SK-N-SH treated with all-trans-retinoic acid at 6 μM for 48 hours (cell line): ENCODE data around the gene MAP1B.
"Not testable (repeated sequence)": the region's sequence is repeated elsewhere in the genome, so short reads cannot be mapped to it uniquely, and the experiment has no call there.

Experiments used
- ATAC-seq: fragments of 200-7000 bp; cut with Tn5 transposase; 3 replicates; pipeline ENCODE4 v1.9.1; 2020; ENCODE audit warnings: mild to moderate bottlenecking, moderate library complexity
- ARNTL ChIP-seq: fragments of 450-650 bp; formaldehyde crosslinking; IDR thresholded peaks from 2 replicates; pipeline ENCODE4 v1.5.0; 2020; ENCODE audit warnings: low read depth, mild to moderate bottlenecking, moderate library complexity, borderline replicate concordance
- CSDC2 ChIP-seq: fragments of 250-450 bp; sonication (Bioruptor Pico); IDR thresholded peaks from 2 replicates; pipeline ENCODE4 v1.5.0; 2020; ENCODE audit warnings: mild to moderate bottlenecking, moderate library complexity
- ESRRG ChIP-seq: fragments of 250-450 bp; sonication (Bioruptor Pico); IDR thresholded peaks from 2 replicates; pipeline ENCODE4 v1.6.1; 2021; ENCODE audit warnings: mild to moderate bottlenecking
- GLIS3 ChIP-seq: fragments of 250-450 bp; sonication (Bioruptor Pico); IDR thresholded peaks from 2 replicates; pipeline ENCODE4 v1.5.0; 2020; ENCODE audit warnings: mild to moderate bottlenecking, moderate library complexity
- ISL1 ChIP-seq: fragments of 250-450 bp; sonication (Bioruptor Pico); IDR thresholded peaks from 2 replicates; pipeline ENCODE4 v2.1.2; 2022; ENCODE audit warnings: mild to moderate bottlenecking, moderate library complexity
- OSR1 ChIP-seq: fragments of 250-450 bp; sonication (Bioruptor Pico); IDR thresholded peaks from 2 replicates; pipeline ENCODE4 v1.8.0; 2022; ENCODE audit warnings: moderate library complexity, mild to moderate bottlenecking, inconsistent platforms
- PPARA ChIP-seq: fragments of 250-450 bp; sonication (Bioruptor Pico); IDR thresholded peaks from 2 replicates; pipeline ENCODE4 v1.5.0; 2020; ENCODE audit warnings: mild to moderate bottlenecking, borderline replicate concordance
- RARB ChIP-seq: fragments of 250-450 bp; sonication (Bioruptor Pico); IDR thresholded peaks from 2 replicates; pipeline ENCODE4 v1.8.0; 2021; ENCODE audit warnings: mild to moderate bottlenecking, moderate library complexity
- SNAI2 ChIP-seq: fragments of 250-450 bp; sonication (Bioruptor Pico); IDR thresholded peaks from 2 replicates; pipeline ENCODE4 v1.5.0; 2020; ENCODE audit warnings: mild to moderate bottlenecking, moderate library complexity
- TCF4 ChIP-seq: fragments of 250-450 bp; sonication (Bioruptor Pico); IDR thresholded peaks from 2 replicates; pipeline ENCODE4 v1.8.0; 2021; ENCODE audit warnings: mild to moderate bottlenecking, moderate library complexity, borderline replicate concordance
- TOX ChIP-seq: fragments of 250-450 bp; sonication (Bioruptor Pico); IDR thresholded peaks from 2 replicates; pipeline ENCODE4 v1.8.0; 2021; ENCODE audit warnings: mild to moderate bottlenecking, moderate library complexity, borderline replicate concordance
- ZC3H10 ChIP-seq: fragments of 250-450 bp; sonication (Bioruptor Pico); IDR thresholded peaks from 2 replicates; pipeline ENCODE4 v1.5.1; 2021; ENCODE audit warnings: mild to moderate bottlenecking, moderate library complexity
- ZFP30 ChIP-seq: fragments of 450-650 bp; formaldehyde crosslinking; IDR thresholded peaks from 2 replicates; pipeline ENCODE4 v1.5.0; 2022; ENCODE audit warnings: mild to moderate bottlenecking, moderate library complexity
- ZNF565 ChIP-seq: fragments of 450-650 bp; formaldehyde crosslinking; conservative IDR thresholded peaks from 2 replicates; pipeline ENCODE4 v1.5.0; 2020; ENCODE audit warnings: low read depth, mild to moderate bottlenecking, moderate library complexity
- ZNF70 ChIP-seq: fragments of 450-650 bp; formaldehyde crosslinking; IDR thresholded peaks from 2 replicates; pipeline ENCODE4 v1.5.0; 2020; ENCODE audit warnings: mild to moderate bottlenecking, moderate library complexity
- ZNF8 ChIP-seq: fragments of 450-650 bp; formaldehyde crosslinking; IDR thresholded peaks from 2 replicates; pipeline ENCODE4 v1.5.0; 2020; ENCODE audit warnings: mild to moderate bottlenecking, moderate library complexity
- TF ChIP-seq, protein P1 (sequence below): fragments of 250-450 bp; sonication (Bioruptor Pico); IDR thresholded peaks from 2 replicates; pipeline ENCODE4 v1.5.1; 2021; ENCODE audit warnings: mild to moderate bottlenecking, moderate library complexity
- TF ChIP-seq, protein P2 (sequence below): fragments of 250-450 bp; sonication (Bioruptor Pico); IDR thresholded peaks from 2 replicates; pipeline ENCODE4 v1.8.0; 2020; ENCODE audit warnings: mild to moderate bottlenecking, moderate library complexity, borderline replicate concordance
- TF ChIP-seq, protein P3 (sequence below): fragments of 250-450 bp; sonication (Bioruptor Pico); IDR thresholded peaks from 2 replicates; pipeline ENCODE4 v1.5.1; 2020; ENCODE audit warnings: low read depth, mild to moderate bottlenecking, moderate library complexity
- TF ChIP-seq, protein P4 (sequence below): fragments of 250-450 bp; sonication (Bioruptor Pico); IDR thresholded peaks from 2 replicates; pipeline ENCODE4 v1.5.0; 2020; ENCODE audit warnings: mild to moderate bottlenecking, moderate library complexity
- TF ChIP-seq, protein P5 (sequence below): fragments of 250-450 bp; sonication (Bioruptor Pico); IDR thresholded peaks from 2 replicates; pipeline ENCODE4 v1.8.0; 2021; ENCODE audit warnings: low read depth, mild to moderate bottlenecking, moderate library complexity, borderline replicate concordance

Gene MAP1B

DNA sequence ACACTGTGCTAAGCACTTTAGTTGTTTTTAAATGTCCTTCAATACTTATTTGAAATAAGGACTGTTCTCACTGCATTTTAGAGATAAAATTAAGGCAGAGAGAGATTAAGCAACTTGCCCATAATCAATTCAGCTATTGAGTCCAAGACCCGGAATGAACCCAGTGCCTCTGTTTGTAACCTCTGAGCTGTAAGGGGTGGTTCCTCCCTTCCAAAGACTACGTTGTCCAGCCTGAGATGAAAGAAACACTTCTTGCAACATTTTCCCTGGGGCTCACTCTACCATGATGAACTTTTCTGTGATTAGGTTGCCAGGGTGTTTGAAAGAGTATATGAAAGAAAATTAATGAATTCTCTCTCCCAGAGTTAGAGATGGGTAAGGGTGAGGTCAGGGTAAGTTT, 22.0 kb upstream of the MAP1B start:
- TF ChIP-seq ZFP30 (no peak), PPARA (no peak)
- TF ChIP-seq, protein P1, sequence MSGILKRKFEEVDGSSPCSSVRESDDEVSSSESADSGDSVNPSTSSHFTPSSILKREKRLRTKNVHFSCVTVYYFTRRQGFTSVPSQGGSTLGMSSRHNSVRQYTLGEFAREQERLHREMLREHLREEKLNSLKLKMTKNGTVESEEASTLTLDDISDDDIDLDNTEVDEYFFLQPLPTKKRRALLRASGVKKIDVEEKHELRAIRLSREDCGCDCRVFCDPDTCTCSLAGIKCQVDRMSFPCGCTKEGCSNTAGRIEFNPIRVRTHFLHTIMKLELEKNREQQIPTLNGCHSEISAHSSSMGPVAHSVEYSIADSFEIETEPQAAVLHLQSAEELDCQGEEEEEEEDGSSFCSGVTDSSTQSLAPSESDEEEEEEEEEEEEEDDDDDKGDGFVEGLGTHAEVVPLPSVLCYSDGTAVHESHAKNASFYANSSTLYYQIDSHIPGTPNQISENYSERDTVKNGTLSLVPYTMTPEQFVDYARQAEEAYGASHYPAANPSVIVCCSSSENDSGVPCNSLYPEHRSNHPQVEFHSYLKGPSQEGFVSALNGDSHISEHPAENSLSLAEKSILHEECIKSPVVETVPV, result no peak
- ATAC-seq, result no peak

DNA sequence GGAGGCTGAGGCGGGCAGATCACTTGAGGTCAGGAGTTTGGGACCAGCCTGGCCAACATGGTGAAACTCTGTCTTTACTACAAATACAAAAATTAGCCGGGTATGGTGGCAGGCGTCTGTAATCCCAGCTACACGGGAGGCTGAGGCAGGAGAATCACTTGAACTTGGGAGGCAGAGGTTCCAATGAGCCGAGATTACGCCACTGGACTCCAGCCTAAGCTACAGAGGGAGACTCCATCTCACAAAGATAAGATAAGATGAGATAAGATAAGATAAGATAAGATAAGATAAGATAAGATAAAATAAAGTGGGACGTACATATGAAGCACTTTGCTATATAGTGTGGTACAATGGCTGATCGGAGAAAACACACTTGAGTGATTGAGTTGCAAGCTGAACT, 17.6 kb upstream of the MAP1B start:
- ATAC-seq, result not testable (repeated sequence)

DNA sequence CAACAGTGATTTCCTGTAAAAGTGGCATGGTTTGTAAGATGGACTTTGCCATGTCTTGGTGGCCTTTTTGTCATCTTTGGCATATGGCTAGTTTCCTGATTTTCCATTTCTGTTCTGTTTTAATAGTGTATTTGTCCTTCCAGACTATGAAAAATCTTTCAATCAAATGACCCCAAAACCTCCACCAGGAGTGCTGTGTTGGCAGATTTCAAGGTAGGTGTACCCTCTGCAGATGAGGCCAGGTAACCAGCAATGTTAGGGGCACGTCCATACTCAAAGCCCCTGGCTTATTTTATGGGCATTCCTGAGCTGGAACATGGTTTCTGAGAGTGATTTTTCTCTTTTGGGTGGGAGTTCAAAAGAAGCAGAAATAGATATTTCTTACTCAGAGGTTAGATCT, 15.2 kb upstream of the MAP1B start:
- no peak for TF ChIP-seq ZNF70 (CRISPR knock-in tag)
- no peak for TF ChIP-seq ESRRG (CRISPR knock-in tag)
- no peak for TF ChIP-seq ZNF8 (CRISPR knock-in tag)
- TF ChIP-seq ZC3H10 (CRISPR knock-in tag), result no peak
- no peak for TF ChIP-seq TCF4
- no peak for TF ChIP-seq ZFP30
- TF ChIP-seq, protein P2, sequence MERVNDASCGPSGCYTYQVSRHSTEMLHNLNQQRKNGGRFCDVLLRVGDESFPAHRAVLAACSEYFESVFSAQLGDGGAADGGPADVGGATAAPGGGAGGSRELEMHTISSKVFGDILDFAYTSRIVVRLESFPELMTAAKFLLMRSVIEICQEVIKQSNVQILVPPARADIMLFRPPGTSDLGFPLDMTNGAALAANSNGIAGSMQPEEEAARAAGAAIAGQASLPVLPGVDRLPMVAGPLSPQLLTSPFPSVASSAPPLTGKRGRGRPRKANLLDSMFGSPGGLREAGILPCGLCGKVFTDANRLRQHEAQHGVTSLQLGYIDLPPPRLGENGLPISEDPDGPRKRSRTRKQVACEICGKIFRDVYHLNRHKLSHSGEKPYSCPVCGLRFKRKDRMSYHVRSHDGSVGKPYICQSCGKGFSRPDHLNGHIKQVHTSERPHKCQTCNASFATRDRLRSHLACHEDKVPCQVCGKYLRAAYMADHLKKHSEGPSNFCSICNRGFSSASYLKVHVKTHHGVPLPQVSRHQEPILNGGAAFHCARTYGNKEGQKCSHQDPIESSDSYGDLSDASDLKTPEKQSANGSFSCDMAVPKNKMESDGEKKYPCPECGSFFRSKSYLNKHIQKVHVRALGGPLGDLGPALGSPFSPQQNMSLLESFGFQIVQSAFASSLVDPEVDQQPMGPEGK (CRISPR knock-in tag), result no peak
- TF ChIP-seq ZNF565, result no peak
- no peak for TF ChIP-seq RARB (CRISPR knock-in tag)
- no peak for TF ChIP-seq ISL1 (CRISPR knock-in tag)
- no peak for TF ChIP-seq SNAI2 (CRISPR knock-in tag)
- TF ChIP-seq, protein P1, result no peak
- TF ChIP-seq TOX (CRISPR knock-in tag), result no peak
- TF ChIP-seq OSR1 (CRISPR knock-in tag), result no peak
- no peak for ATAC-seq

DNA sequence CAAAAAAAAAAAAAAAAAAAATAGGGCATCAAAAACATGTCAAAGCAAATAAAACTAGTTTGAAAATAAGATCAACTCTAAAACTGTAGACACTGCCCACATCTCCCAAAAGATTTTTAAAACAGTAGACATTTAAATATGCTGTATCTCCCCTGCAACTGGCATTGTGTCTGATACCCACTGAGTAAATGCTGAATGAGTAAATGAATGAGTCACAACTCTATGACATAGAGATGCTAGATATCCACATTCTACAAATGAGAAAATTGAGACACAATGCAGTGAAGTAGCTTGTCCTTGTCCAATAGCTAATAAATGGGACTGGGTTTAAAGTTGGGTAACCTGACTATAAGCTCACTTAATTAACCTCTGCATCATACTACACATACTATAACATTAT, 14.1 kb upstream of the MAP1B start:
- TF ChIP-seq ISL1 (CRISPR knock-in tag), result no peak
- no peak for TF ChIP-seq OSR1 (CRISPR knock-in tag)
- TF ChIP-seq ZNF70 (CRISPR knock-in tag), result no peak
- no peak for TF ChIP-seq ESRRG (CRISPR knock-in tag)
- TF ChIP-seq ZNF8 (CRISPR knock-in tag), result no peak
- no peak for TF ChIP-seq CSDC2 (CRISPR knock-in tag)
- TF ChIP-seq, protein P3, sequence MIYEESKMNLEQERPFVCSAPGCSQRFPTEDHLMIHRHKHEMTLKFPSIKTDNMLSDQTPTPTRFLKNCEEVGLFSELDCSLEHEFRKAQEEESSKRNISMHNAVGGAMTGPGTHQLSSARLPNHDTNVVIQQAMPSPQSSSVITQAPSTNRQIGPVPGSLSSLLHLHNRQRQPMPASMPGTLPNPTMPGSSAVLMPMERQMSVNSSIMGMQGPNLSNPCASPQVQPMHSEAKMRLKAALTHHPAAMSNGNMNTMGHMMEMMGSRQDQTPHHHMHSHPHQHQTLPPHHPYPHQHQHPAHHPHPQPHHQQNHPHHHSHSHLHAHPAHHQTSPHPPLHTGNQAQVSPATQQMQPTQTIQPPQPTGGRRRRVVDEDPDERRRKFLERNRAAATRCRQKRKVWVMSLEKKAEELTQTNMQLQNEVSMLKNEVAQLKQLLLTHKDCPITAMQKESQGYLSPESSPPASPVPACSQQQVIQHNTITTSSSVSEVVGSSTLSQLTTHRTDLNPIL (CRISPR knock-in tag), result no peak
- TF ChIP-seq TCF4, result no peak
- no peak for TF ChIP-seq ZFP30
- TF ChIP-seq, protein P4, sequence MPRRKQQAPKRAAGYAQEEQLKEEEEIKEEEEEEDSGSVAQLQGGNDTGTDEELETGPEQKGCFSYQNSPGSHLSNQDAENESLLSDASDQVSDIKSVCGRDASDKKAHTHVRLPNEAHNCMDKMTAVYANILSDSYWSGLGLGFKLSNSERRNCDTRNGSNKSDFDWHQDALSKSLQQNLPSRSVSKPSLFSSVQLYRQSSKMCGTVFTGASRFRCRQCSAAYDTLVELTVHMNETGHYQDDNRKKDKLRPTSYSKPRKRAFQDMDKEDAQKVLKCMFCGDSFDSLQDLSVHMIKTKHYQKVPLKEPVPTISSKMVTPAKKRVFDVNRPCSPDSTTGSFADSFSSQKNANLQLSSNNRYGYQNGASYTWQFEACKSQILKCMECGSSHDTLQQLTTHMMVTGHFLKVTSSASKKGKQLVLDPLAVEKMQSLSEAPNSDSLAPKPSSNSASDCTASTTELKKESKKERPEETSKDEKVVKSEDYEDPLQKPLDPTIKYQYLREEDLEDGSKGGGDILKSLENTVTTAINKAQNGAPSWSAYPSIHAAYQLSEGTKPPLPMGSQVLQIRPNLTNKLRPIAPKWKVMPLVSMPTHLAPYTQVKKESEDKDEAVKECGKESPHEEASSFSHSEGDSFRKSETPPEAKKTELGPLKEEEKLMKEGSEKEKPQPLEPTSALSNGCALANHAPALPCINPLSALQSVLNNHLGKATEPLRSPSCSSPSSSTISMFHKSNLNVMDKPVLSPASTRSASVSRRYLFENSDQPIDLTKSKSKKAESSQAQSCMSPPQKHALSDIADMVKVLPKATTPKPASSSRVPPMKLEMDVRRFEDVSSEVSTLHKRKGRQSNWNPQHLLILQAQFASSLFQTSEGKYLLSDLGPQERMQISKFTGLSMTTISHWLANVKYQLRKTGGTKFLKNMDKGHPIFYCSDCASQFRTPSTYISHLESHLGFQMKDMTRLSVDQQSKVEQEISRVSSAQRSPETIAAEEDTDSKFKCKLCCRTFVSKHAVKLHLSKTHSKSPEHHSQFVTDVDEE (CRISPR knock-in tag), result no peak
- no peak for TF ChIP-seq ARNTL (CRISPR knock-in tag)
- no peak for TF ChIP-seq ZC3H10 (CRISPR knock-in tag)
- ATAC-seq, result peak; percentile 85

DNA sequence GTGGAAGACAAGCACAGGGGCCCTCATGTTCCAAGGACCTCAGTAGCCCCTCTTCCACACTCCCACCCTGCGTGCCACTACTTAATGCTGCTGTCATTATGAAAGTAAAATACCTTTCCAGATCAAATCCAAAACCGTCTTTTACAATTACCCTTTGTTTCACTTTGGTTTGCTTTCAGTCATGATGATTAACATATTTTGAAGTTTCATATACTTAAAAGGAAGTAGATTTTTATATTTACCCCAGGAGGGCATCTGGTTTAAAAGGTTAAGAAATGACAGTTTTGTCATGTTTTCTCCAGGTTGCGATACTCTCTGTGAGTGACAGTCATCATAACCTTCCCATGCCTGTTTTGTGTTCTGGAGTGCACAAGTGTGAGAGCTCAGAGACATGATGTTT, 13.5 kb upstream of the MAP1B start:
- ATAC-seq, result no peak
- TF ChIP-seq PPARA (no peak), GLIS3 (CRISPR knock-in tag) (no peak)
- TF ChIP-seq, protein P1, result no peak
- TF ChIP-seq, protein P5, sequence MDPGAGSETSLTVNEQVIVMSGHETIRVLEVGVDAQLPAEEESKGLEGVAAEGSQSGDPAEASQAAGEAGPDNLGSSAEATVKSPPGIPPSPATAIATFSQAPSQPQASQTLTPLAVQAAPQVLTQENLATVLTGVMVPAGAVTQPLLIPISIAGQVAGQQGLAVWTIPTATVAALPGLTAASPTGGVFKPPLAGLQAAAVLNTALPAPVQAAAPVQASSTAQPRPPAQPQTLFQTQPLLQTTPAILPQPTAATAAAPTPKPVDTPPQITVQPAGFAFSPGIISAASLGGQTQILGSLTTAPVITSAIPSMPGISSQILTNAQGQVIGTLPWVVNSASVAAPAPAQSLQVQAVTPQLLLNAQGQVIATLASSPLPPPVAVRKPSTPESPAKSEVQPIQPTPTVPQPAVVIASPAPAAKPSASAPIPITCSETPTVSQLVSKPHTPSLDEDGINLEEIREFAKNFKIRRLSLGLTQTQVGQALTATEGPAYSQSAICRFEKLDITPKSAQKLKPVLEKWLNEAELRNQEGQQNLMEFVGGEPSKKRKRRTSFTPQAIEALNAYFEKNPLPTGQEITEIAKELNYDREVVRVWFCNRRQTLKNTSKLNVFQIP, result no peak
